Stimulated activated CD4-positive, alpha-beta T cell treated with anti-CD3 and anti-CD28 coated beads, TNF-alpha, amount 100 ng/mL, for 4 hours (primary cell): Measurements from ENCODE around the gene BBS7.

Source experiments
- DNase-seq, 3 experiments: peaks; one replicate each; pipeline ENCODE4 v3.0.0-alpha.2; 2020; ENCODE audit warnings: low read depth in 3 of 3

BBS7 gene, protein sequence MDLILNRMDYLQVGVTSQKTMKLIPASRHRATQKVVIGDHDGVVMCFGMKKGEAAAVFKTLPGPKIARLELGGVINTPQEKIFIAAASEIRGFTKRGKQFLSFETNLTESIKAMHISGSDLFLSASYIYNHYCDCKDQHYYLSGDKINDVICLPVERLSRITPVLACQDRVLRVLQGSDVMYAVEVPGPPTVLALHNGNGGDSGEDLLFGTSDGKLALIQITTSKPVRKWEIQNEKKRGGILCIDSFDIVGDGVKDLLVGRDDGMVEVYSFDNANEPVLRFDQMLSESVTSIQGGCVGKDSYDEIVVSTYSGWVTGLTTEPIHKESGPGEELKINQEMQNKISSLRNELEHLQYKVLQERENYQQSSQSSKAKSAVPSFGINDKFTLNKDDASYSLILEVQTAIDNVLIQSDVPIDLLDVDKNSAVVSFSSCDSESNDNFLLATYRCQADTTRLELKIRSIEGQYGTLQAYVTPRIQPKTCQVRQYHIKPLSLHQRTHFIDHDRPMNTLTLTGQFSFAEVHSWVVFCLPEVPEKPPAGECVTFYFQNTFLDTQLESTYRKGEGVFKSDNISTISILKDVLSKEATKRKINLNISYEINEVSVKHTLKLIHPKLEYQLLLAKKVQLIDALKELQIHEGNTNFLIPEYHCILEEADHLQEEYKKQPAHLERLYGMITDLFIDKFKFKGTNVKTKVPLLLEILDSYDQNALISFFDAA

DNA sequence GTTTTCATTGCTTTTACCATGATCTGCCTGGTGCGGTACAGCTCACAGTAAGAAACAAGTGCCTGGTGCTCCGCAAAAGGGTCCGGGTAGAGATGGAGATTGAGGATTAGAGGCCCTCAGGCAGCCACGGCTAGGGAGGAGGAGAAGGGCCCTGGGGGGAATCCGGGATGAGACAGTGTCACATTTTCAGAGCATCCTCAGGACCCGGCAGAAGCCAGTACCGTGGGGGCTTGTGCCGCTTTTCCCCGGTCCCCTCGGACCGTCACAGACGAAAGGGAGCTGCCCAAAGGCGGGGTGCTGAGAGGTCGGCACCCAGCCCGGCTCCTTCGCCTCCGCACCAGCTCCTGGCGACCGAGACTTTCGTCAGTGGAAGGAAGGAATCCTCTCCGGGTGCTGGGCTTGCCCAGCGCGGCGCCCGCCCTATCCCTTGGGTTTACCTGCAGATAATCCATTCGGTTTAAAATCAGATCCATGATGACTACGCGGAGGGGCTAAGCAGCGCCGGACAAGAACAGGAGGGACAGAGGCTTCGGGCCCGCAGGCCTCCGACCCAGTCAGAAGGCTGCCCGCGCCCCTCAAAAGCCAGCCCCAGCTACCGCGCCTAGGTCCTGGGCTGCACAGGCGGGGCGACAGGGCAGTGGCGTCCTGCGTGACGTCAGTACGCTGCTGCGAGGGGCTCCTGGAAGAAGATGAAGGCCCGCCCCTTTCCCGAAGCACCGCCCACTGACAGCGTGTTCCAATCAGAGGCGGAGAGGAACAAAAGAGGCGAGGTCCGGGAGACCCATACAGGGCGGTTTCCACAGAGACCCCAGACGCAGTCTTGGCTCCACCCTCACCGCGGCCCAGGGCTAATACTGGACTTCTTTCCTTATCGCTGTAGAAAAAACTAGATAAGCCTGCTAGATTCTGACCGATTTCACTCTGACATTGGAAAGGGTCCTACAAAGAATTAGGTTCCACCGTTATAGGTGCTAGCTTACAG is at the start of gene BBS7:
BBS7 (minus strand) TSS at position 634 of the 982 bp plus-strand sequence; CDS start at position 473, 161 bp downstream.
- DNase-seq: peak; percentile 90 to 96 (median 91)

DNA sequence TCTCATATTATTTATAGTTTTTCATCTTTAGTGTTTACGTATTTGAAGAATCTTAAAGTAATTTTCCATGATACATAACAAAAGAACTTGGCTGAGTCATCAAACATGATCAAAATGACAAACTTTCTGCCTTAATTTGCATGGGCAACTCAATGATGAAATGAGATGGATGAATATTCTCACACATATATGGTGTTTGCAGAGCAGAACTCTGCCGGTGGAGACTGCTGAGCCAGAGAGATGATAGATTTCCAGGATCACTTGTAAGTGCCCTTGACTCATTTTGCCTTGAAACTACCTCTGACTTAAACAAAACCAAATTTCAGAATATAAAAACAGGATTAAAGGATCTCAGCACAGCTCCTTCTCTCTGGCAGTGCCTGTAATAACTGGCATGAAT is 43.4 kb upstream of the BBS7 start:
- DNase-seq: no peak

DNA sequence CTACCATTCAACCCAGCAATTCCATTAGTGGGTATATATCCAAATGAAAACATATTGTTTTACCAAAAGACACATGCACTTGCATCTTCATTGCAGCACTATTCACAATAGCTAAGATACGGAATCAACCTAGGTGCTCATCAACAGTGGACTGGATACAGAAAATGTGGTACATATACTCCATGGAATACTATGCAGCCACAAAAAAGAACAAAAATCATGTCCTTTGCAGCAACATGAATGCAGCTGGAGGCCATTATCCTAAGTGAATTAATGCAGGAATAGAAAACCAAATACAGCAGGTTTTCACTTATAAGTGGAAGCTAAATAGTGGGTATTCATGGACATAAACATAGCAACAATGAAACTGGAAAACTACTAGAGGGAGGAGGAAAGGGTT is 38.1 kb upstream of the BBS7 start:
- no peak for DNase-seq

DNA sequence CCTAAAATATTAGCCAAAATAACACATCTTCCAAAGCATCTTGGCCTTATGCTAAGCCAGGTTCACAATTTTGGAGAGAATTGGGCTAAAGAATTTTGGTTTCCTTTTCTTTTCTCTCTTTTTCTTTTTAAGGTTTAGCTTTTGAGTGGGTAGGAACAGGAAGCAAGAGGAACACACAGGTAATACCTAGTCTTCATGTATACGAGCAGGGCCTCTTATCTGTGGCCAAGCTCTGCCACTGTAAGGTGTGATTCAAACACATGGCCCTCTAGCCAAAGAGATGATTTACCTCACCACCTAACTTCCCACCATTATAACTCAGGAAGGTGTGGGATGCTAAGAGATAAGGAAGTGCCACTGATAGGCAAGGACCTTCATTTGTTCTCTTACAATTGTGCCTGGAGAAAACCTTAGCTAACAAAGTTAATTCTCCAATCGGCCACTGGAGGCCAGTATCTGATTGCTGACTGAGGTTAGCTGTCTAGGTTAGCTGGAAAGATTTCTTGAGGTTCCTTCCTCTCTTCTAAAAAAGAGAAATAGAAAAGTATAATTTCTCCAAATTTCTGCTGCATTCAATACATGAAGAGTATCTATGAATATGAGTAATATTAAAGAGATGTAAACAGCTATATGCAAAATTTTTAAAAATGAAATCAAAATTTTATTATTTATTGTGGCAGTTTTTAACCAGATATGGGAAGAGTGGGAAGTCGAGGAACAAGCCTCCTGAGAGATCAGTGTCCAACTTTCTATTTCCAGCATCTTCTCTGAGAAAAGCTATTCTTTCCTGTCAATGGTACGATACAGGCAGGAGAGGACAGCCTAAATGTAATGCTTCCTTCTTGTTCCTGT is 30.1 kb upstream of the BBS7 start:
- DNase-seq: peak in 2 of 3 experiments; percentile 21 to 26

DNA sequence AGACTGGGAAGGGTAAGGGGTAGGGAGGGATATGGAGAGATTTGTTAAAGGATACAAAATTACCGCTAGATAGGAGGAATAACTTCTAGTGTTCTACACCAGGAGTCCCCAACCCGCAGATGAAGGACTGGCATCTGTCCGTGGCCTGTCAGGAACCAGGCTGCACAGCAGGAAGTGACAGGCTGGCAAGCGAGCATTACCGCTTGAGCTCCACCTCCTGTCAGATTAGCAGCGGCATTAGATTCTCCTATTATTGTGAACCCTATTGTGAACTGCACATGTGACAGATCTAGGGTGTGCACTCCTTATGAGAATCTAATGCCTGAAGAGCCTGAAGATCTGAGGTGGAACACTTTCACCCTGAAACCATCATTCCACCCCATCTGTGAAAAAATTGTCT is 27.9 kb upstream of the BBS7 start:
- no peak for DNase-seq

DNA sequence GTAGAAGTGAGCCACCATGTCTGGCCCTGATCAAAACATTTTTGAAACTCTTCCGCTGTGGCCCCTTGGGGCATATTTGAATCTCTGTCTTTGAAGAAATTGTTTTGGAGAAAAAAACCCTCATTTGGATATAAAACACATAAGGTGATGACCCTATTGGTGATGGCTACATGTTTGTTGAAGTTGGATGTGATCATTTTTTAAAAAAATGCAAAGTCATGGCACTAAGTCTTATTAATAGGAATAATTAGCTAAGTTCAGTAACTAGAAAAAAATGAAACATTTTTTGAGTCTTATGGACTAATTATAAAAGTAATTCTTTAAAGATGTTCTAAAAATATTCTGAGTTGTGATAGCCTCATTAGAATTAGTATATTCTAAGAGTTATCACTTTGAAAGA is 17.9 kb upstream of the BBS7 start:
- DNase-seq: no peak

DNA sequence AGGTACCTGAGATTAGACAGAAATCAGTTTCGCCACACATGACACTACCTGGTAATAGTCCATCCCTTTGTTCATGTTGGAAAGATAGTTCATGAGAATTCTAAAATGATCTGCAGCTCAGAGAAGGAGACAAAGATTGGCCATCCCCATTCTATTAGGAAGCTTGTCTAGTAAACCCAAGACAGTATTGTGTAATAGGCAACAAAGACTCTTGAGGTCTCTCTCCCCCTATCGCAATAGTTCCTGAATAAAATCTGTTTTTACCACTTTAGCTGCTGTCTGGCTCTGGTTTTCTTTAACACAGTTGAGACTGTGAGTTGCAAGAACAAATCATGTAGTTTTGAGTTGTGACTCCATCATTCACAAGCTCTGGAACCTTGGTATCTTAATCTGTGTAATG is 14.8 kb upstream of the BBS7 start:
- no peak for DNase-seq

DNA sequence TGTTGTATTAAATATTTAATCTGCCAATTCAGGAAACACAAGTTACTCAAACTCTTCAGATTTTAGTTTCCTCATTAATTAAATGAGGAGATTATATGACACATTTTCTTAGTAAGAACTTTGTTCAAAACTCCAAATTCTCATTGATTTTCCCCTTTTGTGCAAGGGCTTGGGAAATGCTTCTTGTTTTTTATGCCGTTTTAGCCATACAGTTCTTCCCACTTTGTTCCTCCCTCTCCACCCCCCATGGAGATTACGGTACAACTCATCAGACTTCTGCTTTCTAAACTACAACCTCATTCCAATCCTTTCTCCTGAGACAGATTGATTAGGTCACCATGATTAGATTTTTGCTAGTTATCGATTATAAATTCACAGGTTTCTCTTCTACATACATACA is 10.9 kb upstream of the BBS7 start:
- no peak for DNase-seq

DNA sequence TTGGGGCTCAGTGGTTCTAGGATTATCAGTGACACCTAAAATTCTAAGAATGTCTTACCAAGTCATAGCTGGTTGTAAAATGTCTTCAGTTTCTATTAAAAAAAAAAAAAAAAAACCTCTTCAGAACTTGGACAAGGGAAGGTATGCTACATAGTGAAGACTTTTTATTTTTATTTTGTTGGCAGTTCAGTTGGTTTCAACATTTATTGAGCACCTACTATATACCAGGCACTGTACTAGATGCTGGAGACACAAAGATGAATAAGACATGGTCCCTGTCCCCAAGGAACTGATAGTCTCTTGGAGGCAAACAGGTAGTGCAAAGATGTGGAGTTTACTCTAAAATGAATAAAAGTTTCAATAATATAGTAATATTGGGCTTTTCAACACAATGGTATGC is 8.9 kb upstream of the BBS7 start:
- DNase-seq: no peak

DNA sequence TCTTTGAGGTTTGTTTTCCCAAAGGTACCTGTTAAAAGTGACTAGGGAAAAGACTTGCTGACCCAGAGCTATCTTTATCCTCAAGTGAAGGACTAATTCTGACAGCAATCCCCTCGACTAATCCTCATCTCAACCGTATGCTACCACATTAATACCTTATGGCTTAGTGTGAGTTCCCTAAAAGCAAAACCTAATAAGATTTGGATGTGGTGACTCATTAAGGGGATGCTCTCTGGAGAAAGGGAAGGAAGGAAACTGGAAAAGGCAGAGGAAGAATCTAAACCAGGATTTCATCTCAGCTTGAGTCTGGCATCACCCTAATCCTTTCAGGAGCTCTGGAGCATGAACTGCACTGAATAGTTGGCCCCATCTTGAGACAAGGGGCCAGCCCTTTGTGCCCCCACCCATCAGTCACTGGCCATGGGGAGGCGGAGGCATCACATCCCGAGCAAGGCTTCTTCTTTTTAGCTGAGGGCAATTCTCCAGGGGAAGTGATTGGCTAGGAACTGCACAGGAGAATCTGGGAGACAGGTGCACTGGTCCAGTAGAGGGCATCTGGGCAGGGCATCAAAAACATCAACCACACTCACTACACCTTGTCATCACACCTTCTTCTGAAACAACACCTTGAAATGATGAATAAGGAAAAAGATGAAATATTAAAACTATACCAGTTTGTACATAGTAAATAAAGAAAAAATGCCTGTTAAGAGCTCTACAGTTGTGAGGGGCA is 6.9 kb upstream of the BBS7 start:
- DNase-seq: no peak

DNA sequence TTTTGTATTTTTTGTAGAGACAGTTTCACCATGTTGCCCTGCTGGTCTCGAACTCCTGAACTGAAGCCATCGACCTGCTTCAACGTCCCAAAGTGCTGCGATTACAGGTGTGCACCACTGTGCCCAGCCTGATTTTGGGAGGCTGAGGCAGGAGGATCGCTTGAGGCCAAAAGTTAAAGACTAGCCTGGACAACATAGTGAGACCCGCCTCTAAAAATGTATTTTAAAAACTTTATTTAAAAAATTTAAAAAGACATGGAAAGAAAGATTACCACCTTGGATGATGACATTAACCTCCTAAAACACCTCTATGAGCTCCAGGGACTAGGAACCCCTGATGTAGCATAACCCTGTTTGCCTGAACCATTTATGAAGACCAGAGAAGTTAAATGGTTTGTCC is 5.8 kb upstream of the BBS7 start:
- DNase-seq: no peak

DNA sequence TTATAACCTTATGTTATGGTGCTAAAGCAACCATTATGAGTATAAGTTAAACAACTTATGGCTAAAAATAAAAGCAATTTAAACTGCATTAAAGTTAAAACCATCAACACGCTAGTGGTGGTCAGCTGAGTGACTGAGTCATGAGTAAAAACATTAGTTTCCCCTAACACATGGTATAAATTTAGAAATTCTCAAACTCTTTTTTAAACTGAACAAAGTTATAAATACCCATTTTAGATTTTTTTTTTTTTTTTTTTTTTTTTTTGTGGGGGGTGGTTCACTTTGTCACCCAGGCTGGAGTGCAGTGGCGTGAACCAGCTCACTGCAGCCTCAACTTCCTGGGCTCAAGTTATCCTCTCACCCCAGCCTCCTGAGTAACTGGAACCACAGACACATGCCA is 5.4 kb upstream of the BBS7 start:
- DNase-seq: no peak

DNA sequence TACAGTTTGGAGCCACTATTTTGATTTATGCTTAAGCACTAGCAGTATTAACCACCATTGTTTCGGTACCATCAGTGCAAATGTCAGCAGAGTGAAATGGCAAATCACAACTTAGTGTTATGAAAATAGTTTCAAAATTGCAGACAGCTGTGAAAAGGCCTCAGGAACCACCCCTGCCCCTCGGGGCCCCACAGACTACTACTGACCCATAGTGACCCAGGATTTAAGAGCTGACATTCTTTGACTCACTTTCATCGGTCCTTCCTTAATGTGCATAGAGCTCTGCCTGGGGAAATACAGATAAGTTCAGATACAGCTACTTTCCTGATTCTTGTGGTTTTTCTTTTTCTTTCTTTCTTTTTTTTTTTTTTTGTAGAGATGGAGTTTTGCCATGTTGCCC is 3.3 kb upstream of the BBS7 start:
- DNase-seq: no peak

DNA sequence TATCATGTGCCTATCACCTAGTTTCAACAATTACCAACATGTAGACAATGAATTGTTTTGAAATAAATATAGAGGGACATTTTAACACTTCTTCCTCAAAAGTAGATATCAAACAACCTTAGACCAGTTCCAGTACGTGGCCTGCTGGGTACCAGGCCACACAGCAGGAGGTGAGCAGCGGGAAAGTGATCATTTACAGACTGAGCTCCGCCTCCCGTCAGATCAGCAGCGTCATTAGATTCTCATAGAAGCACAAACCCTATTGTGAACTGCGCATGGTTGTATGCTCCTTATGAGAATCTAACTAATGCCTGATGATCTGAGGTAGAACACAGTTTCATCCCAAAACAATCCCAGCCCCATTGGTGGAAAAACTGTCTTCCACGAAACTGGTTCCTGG is 6.5 kb downstream of the BBS7 start:
- no peak for DNase-seq

DNA sequence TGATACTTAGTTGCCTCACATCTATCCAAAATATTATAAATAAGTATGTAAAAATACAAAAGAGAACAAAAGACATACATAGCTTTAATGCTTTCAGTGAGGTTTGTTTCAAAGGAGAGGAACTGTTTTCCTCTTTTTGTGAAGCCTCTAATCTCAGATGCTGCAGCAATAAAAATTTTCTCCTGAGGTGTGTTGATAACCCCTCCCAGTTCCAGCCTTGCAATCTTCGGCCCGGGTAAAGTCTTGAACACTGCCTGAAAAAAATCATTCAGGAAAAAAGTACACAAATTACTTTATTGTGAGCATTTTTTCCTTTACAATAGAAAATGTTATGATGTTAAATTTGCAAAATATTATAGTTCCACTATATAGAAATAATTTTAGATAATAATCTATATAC is 8.8 kb downstream of the BBS7 start:
- DNase-seq: no peak

DNA sequence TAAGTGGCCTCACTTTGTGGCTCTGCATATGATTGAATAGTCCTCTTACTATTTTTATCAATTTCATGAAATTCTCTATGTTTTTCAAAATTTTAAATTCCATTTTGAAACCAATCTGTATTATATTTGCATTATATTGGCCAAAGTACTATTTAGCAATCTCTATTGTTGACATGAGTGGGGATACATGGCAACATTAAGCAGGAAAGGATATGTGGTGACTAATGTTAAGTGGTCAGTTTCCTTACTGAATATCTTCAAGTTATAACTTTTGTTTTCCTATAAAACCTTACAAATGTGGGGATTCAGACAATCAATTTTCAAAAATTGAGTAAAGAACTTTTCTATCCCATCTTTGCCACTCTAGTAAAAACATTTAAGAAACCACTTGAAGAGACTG is 10.2 kb downstream of the BBS7 start:
- no peak for DNase-seq

DNA sequence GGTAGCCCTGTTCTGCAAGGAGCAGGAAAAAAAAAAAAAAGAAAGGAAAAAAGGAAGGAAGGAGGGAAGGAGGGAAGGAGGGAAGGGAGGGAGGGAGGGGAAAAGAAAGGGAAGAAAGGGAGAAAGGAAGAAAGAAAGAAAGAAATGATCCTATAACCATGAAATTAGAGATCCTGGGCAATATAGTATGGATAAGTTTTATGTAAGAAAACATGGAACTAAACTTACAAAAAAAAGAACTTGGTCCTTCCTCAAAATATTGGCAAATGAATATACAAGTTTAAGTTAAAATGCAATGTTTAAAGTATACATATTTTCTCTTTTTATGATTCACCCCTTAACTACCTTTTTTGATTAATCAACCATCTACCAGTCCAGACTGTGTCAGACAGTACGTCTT is 18.9 kb downstream of the BBS7 start:
- DNase-seq: no peak

DNA sequence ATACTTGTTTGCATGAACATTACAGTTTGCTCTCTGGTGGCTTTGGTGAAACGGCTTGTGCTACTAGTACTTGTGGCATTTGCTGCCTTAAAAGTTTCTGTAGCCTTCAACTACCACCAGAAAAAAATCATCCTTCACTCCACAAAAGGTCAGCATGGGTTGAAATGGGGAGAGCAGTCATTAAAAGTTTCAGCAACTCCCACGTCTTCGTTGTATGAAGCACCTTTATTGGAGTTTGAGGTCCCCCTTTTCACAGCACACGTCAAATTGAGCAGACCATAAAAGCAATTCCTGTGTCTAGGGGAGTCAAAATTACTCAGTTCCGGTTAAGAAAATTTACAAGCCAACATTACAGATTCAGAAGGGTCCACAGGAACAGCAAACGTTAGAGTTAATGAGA is 23.6 kb downstream of the BBS7 start:
- no peak for DNase-seq

DNA sequence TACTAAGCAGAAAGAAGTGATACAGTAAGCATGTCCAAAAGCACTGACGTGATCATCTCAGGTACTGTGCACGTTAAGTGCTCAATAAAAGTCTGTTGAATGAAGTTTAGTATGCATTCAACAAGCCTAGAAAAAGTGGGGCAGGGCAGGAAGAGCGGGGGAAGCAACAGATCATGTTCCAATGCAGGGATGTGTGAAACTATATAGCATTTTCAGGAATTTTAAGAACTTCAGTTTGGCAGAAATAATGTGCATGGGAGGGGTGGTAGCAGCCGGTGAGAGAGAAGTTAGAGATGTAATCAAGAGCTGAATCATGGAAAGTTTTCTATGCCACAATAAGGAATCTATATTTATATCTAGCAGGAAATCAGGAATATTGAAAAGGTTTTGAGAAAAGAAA is 27.4 kb downstream of the BBS7 start:
- no peak for DNase-seq

DNA sequence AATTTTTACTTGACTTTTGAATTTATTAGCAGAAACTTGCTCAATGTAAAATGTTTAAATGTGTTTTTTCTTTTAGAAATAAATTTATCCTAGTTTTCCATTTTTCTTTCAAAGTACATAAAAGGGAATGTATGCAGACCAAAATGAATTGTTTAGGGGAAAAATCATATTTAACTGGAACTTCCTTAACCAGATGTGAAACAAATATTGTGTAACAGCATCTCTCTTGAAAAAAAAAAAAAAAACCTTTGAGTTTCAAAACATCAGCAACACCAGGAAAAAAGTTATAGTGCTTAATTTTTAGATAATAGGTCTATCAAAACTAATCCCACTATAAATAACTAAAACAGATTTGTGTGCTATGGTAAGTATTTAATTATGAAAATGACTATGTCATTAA is 32.1 kb downstream of the BBS7 start:
- DNase-seq: no peak

DNA sequence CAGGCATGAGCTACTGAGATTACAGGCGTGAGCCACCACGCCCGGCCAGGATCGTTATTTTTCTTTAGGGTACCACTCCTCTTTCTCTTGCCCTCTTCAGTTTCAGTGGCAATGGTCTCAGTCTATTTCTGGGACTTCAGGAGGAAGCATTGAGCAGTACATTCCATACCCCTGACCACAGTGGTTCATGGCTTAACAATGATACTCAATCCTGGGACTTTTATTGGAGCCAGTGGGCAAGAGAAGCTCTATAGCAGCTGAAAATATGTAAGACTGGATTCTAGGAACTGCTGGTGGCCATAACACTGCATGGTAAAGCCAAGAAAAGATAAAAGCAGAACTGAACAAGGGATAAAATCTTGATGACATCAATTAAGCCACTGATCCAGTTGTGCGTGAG is 40.8 kb downstream of the BBS7 start:
- no peak for DNase-seq
